ENCODE measurements around the gene ARRDC5.

GRCh38 chr19:4932711-4933110 lies 30.0 kb upstream of the ARRDC5 start:
- TF ChIP-seq, protein P1, sequence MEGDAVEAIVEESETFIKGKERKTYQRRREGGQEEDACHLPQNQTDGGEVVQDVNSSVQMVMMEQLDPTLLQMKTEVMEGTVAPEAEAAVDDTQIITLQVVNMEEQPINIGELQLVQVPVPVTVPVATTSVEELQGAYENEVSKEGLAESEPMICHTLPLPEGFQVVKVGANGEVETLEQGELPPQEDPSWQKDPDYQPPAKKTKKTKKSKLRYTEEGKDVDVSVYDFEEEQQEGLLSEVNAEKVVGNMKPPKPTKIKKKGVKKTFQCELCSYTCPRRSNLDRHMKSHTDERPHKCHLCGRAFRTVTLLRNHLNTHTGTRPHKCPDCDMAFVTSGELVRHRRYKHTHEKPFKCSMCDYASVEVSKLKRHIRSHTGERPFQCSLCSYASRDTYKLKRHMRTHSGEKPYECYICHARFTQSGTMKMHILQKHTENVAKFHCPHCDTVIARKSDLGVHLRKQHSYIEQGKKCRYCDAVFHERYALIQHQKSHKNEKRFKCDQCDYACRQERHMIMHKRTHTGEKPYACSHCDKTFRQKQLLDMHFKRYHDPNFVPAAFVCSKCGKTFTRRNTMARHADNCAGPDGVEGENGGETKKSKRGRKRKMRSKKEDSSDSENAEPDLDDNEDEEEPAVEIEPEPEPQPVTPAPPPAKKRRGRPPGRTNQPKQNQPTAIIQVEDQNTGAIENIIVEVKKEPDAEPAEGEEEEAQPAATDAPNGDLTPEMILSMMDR (tag by site-specific recombination; IDR thresholded peaks at IDR 0.05): no peak
- TF ChIP-seq ZNF138 (tag by site-specific recombination; IDR thresholded peaks at IDR 0.05; ENCODE audit: borderline replicate concordance): no peak
- no peak for TF ChIP-seq ZNF585B (tag by site-specific recombination; IDR thresholded peaks at IDR 0.05)
- TF ChIP-seq ZNF174 (tag by site-specific recombination; IDR thresholded peaks at IDR 0.05): no peak
- no peak for TF ChIP-seq YY1 (tag by site-specific recombination; IDR thresholded peaks at IDR 0.05)
- no peak for TF ChIP-seq ZNF600 (tag by site-specific recombination; IDR thresholded peaks at IDR 0.05)
- TF ChIP-seq, protein P2, sequence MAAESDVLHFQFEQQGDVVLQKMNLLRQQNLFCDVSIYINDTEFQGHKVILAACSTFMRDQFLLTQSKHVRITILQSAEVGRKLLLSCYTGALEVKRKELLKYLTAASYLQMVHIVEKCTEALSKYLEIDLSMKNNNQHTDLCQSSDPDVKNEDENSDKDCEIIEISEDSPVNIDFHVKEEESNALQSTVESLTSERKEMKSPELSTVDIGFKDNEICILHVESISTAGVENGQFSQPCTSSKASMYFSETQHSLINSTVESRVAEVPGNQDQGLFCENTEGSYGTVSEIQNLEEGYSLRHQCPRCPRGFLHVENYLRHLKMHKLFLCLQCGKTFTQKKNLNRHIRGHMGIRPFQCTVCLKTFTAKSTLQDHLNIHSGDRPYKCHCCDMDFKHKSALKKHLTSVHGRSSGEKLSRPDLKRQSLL (tag by site-specific recombination; IDR thresholded peaks at IDR 0.05): no peak
- TF ChIP-seq ZNF335 (tag by site-specific recombination; conservative IDR thresholded peaks at IDR 0.05): no peak
- no peak for TF ChIP-seq BCL11B (tag by site-specific recombination; IDR thresholded peaks at IDR 0.05; ENCODE audit: low read depth)
- TF ChIP-seq ZNF24 (tag by site-specific recombination; IDR thresholded peaks at IDR 0.05): no peak

Measured in HEK293 (cell line).